ENCODE results near the gene TBC1D22A.

The TBC1D22A gene

DNA sequence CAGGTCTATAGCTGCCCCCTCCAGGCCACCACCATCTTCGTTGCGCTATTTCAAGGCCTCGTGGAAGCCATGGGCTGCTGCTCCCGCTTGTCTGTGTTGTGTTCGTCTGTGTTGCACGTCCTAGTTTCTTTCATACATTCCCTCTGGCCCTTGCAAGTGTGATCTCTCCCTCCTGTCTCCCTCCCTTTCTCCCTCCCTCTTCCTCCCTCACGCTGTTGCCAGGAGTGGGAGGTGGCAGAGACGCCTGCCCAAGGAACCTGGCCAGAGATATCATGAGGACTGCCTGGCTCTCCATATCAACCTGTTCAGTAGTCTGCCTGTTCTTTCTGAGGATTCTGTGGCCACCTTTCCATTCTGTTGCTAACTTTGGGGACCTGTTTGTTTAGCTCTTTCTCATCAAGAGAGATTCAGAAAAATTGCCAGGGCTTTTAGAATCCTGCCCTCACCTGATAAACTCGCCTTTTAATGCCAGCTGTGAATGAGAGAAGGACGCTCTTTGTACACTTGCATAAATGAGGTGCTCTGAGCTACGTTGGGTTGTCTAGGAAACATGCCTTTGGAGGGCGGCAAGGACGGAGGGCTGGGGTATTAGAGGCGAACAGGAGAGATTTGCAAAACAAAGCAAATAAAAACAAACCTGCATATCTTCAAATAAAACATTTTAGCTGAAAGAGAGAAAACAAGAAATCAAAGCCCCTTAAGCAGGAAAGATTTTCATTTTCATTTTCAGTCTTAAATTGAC is 185.2 kb downstream of the TBC1D22A start:
- no peak for DNase-seq
- Mint-ChIP-seq H3K27ac (no peak overlapping the region), H3K36me3 (peaks cover 36 to 53% of the 10 kb centered on the region in 2 donors), H3K4me3 (no peak overlapping the region), H3K9me3 (no peaks in the 10 kb centered on the region), H3K4me1 (peaks cover 41 to 58% of the 10 kb centered on the region in 2 donors), H3K27me3 (no peaks in the 10 kb centered on the region)
- no peak for ATAC-seq (replicated peaks)

DNA sequence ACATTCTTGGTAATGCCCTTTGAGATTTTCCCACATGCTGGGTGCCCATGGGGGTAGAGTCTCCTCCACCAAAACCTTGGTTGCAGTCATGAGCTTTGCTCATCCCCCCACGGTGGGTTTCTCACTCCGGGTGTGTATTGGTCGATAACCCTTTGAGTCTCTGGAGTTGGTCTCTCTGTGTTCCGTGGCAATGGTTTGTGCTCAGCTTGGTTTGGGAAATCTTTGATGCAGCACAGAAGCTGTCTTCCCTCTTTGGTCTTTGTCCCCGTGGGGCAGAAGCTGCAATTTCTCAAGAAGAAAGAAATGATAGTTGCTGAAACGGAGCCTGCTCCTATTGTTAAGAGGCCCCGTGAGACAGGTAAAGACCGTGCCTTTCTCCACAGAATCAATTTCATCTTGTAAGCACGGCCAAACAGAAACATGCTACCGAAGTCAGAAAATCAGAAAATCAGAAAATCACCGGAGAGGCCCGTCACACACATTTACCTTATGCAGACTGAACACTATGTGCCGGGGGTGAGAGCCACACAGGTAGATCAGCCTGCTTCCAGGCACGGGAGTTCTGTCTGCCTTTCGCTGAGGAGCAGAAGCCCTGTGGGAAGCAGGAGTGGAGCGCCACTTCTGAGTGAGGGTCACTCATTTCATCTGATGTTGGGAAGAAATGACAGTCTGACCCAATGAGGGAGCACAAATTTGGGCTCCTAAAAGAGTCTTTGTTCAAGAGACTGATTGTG is 186.1 kb downstream of the TBC1D22A start:
- H3K27ac Mint-ChIP-seq = no peak overlapping the region
- no peak overlapping the region for H3K4me3 Mint-ChIP-seq
- H3K4me1 Mint-ChIP-seq = peaks cover 41 to 54% of the 10 kb centered on the region in 2 donors
- DNase-seq (no peak), ATAC-seq (replicated peaks) (no peak)
- no peaks in the 10 kb centered on the region for H3K9me3 Mint-ChIP-seq
- no peaks in the 10 kb centered on the region for H3K27me3 Mint-ChIP-seq
- H3K36me3 Mint-ChIP-seq = peaks cover 35 to 46% of the 10 kb centered on the region in 2 donors

GRCh38 chr22:46951350-46951749 is 188.9 kb downstream of the TBC1D22A start:
- Mint-ChIP-seq H3K4me1 (peaks cover 36 to 45% of the 10 kb centered on the region in 2 donors), H3K27ac (no peak overlapping the region)
- no peak for ATAC-seq (replicated peaks)

GRCh38 chr22:46951973-46952372 is 189.5 kb downstream of the TBC1D22A start:
- peaks cover 34 to 43% of the 10 kb centered on the region in 2 donors for H3K4me1 Mint-ChIP-seq
- no peaks in the 10 kb centered on the region for H3K9me3 Mint-ChIP-seq
- H3K4me3 Mint-ChIP-seq = no peak overlapping the region
- no peak for ATAC-seq (replicated peaks)
- peaks cover 36 to 52% of the 10 kb centered on the region in 2 donors for H3K36me3 Mint-ChIP-seq
- DNase-seq = no peak
- H3K27me3 Mint-ChIP-seq = no peaks in the 10 kb centered on the region
- no peak overlapping the region for H3K27ac Mint-ChIP-seq

More at GRCh38 chr22:46951350-46951749, 188.9 kb downstream of the TBC1D22A start:
- Mint-ChIP-seq H3K9me3 (no peaks in the 10 kb centered on the region), H3K27me3 (no peaks in the 10 kb centered on the region), H3K36me3 (peaks cover 34 to 46% of the 10 kb centered on the region in 2 donors), H3K4me3 (no peak overlapping the region)
- DNase-seq = no peak

DNA sequence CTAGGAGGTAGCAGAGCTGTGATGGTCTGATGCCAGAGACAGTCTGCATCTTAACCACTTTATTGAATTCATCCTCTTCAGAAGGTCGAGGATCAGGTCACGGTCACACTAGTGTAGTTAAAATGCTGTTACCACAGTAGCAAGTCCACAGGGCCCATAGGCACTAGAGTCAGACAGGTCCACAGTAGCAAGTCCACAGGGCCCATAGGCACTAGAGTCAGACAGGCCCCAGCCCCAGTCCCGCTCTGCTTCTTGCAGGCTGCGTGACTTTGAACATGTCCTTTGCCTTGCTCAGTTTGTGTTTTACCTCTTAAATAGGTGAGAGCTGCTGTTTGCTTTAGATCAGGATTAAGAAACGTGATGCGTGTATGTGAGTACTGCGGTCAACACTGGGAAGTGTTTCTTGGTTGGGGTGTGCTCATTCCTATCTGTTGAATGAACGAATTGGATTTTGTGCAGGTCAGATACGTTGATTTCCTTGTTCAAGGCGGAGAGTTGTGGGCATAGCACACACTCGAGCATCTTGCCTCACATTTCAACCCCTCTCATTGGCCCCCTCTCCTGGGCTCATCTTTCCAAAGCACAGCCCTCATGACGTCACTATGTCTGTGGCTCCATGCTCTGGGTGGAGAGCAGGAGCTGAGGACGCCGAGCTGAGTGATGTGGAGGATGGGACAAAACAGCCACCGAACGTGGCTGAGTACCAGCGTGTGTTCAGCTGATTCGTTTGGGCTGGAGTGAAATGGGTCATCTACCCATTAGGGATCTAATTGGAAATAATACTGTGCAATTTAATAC is 191.7 kb downstream of the TBC1D22A start:
- H3K4me1 Mint-ChIP-seq = peaks cover 21 to 25% of the 10 kb centered on the region in 2 donors
- no peaks in the 10 kb centered on the region for H3K9me3 Mint-ChIP-seq
- ATAC-seq (replicated peaks) (no peak), DNase-seq (no peak)
- no peak overlapping the region for H3K27ac Mint-ChIP-seq
- H3K36me3 Mint-ChIP-seq = peaks cover 33 to 45% of the 10 kb centered on the region in 2 donors
- H3K4me3 Mint-ChIP-seq = no peak overlapping the region
- H3K27me3 Mint-ChIP-seq = no peaks in the 10 kb centered on the region

GRCh38 chr22:46954781-46955180 is 192.3 kb downstream of the TBC1D22A start:
- no peak overlapping the region for H3K4me3 Mint-ChIP-seq
- no peaks in the 10 kb centered on the region for H3K27me3 Mint-ChIP-seq
- H3K36me3 Mint-ChIP-seq = peaks cover 27 to 40% of the 10 kb centered on the region in 2 donors
- H3K27ac Mint-ChIP-seq = no peak overlapping the region
- DNase-seq (no peak), ATAC-seq (replicated peaks) (no peak)
- no peaks in the 10 kb centered on the region for H3K9me3 Mint-ChIP-seq
- peaks cover 22 to 25% of the 10 kb centered on the region in 2 donors for H3K4me1 Mint-ChIP-seq

DNA sequence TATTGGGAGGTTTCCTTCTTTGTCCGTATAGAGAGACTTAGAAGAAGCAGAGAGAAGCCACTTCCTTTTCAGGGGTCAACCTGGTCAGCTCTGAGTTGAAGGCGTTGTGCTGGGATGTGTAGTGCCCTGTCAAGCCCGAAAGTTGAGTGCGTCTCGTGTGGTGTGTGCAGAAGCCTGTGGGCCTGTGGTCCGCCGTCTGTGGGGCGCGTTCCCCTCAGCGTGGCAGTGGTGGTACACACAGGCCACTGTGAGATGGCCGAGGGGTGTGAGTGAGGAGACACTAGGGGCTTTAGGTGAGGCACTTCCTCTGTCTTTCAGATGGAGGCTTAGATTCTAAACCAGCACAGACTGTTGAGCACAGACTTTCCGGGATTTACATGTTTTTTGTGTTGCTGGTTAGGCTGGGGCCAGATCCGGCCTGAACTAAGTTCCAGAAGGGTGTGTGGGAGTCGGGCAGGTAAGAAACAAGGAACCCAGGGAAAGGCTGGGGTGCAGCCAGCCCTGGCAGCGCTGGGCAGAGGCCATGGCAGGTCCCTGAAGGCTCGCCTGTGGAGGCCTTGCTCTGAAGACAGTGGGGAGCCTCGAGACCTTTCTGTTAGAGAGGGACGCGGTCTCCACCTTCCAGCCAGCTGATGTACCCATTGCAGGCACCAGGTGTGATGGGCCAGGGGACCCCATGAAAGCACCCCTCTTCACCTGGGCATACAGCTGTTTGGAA is 194.2 kb downstream of the TBC1D22A start:
- no peaks in the 10 kb centered on the region for H3K9me3 Mint-ChIP-seq
- no peak for ATAC-seq (replicated peaks)
- peaks cover 18 to 19% of the 10 kb centered on the region in 2 donors for H3K4me1 Mint-ChIP-seq
- peaks cover 23 to 35% of the 10 kb centered on the region in 2 donors for H3K36me3 Mint-ChIP-seq
- no peak for DNase-seq
- H3K27me3 Mint-ChIP-seq = no peaks in the 10 kb centered on the region
- peak overlapping the region; percentile 85 for H3K27ac Mint-ChIP-seq
- no peak overlapping the region for H3K4me3 Mint-ChIP-seq

GRCh38 chr22:46957521-46957920 is 195.1 kb downstream of the TBC1D22A start:
- H3K4me3 Mint-ChIP-seq = no peak overlapping the region
- ATAC-seq (replicated peaks) = no peak

GRCh38 chr22:46958191-46958590 is 195.7 kb downstream of the TBC1D22A start:
- Mint-ChIP-seq H3K4me3 (no peak overlapping the region), H3K36me3 (peaks cover 28 to 32% of the 10 kb centered on the region in 2 donors), H3K27me3 (no peaks in the 10 kb centered on the region), H3K27ac (no peak overlapping the region), H3K9me3 (no peaks in the 10 kb centered on the region), H3K4me1 (peaks cover 11 to 16% of the 10 kb centered on the region in 2 donors)
- no peak for ATAC-seq (replicated peaks)
- DNase-seq = no peak

More at GRCh38 chr22:46957521-46957920, 195.1 kb downstream of the TBC1D22A start:
- no peak for DNase-seq
- Mint-ChIP-seq H3K27ac (no peak overlapping the region), H3K27me3 (no peaks in the 10 kb centered on the region), H3K4me1 (peaks cover 12 to 14% of the 10 kb centered on the region in 2 donors), H3K36me3 (peaks cover 28 to 34% of the 10 kb centered on the region in 2 donors), H3K9me3 (no peaks in the 10 kb centered on the region)

GRCh38 chr22:46958658-46959057 is 196.2 kb downstream of the TBC1D22A start:
- DNase-seq (no peak), ATAC-seq (replicated peaks) (no peak)
- Mint-ChIP-seq H3K27ac (no peak overlapping the region), H3K27me3 (no peaks in the 10 kb centered on the region), H3K9me3 (no peaks in the 10 kb centered on the region), H3K4me3 (no peak overlapping the region), H3K36me3 (peaks cover 25 to 33% of the 10 kb centered on the region in 2 donors), H3K4me1 (peaks cover 13 to 21% of the 10 kb centered on the region in 2 donors)

GRCh38 chr22:46959369-46959768 is 196.9 kb downstream of the TBC1D22A start:
- no peaks in the 10 kb centered on the region for H3K27me3 Mint-ChIP-seq
- ATAC-seq (replicated peaks) (no peak), DNase-seq (no peak)
- no peak overlapping the region for H3K4me3 Mint-ChIP-seq
- peaks cover 24 to 33% of the 10 kb centered on the region in 2 donors for H3K36me3 Mint-ChIP-seq
- no peaks in the 10 kb centered on the region for H3K9me3 Mint-ChIP-seq
- no peak overlapping the region for H3K27ac Mint-ChIP-seq
- peaks cover 17 to 26% of the 10 kb centered on the region in 2 donors for H3K4me1 Mint-ChIP-seq

- ATAC-seq (replicated peaks) = no peak
- Mint-ChIP-seq H3K9me3 (no peaks in the 10 kb centered on the region), H3K4me1 (peaks cover 23 to 27% of the 10 kb centered on the region in 2 donors), H3K27me3 (no peaks in the 10 kb centered on the region), H3K27ac (no peak overlapping the region), H3K36me3 (peaks cover 32 to 36% of the 10 kb centered on the region in 2 donors), H3K4me3 (no peak overlapping the region)
- DNase-seq = no peak
Observed at GRCh38 chr22:46961591-46962295, 199.3 kb downstream of the TBC1D22A start.

GRCh38 chr22:46962406-46962805 is 200.0 kb downstream of the TBC1D22A start:
- no peak overlapping the region for H3K27ac Mint-ChIP-seq
- H3K36me3 Mint-ChIP-seq = peaks cover 31 to 33% of the 10 kb centered on the region in 2 donors
- DNase-seq (no peak), ATAC-seq (replicated peaks) (no peak)
- no peaks in the 10 kb centered on the region for H3K27me3 Mint-ChIP-seq
- H3K4me1 Mint-ChIP-seq = peaks cover 25 to 33% of the 10 kb centered on the region in 2 donors
- H3K4me3 Mint-ChIP-seq = no peak overlapping the region
- no peaks in the 10 kb centered on the region for H3K9me3 Mint-ChIP-seq
